Measurements from ENCODE around the gene OSBP2.

Gene OSBP2

GRCh38 chr22:30816413-30816812 lies 121.7 kb downstream of the OSBP2 start:
- TF ChIP-seq, protein P1, sequence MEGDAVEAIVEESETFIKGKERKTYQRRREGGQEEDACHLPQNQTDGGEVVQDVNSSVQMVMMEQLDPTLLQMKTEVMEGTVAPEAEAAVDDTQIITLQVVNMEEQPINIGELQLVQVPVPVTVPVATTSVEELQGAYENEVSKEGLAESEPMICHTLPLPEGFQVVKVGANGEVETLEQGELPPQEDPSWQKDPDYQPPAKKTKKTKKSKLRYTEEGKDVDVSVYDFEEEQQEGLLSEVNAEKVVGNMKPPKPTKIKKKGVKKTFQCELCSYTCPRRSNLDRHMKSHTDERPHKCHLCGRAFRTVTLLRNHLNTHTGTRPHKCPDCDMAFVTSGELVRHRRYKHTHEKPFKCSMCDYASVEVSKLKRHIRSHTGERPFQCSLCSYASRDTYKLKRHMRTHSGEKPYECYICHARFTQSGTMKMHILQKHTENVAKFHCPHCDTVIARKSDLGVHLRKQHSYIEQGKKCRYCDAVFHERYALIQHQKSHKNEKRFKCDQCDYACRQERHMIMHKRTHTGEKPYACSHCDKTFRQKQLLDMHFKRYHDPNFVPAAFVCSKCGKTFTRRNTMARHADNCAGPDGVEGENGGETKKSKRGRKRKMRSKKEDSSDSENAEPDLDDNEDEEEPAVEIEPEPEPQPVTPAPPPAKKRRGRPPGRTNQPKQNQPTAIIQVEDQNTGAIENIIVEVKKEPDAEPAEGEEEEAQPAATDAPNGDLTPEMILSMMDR (IDR thresholded peaks at IDR 0.05; ENCODE audit: low read depth, low read length) = peak; percentile 23; the same call in 1 of the 2 replicates
- no peak for TF ChIP-seq EZH2phosphoT487 (IDR thresholded peaks at IDR 0.05; ENCODE audit: low read depth)
- no peak overlapping the region for H3K4me2 ChIP-seq (ENCODE audit: low read length)
- H3K9me3 ChIP-seq (ENCODE audit: insufficient read depth, low read length) = no peaks in the 10 kb centered on the region
- peaks cover 6% of the 10 kb centered on the region; the same call in 1 of the 2 replicates for H3K4me1 ChIP-seq (ENCODE audit: low read length)
- no peak overlapping the region for H3K4me3 ChIP-seq (ENCODE audit: low read length)
- H3K9ac ChIP-seq (ENCODE audit: low read length) = no peak overlapping the region
- no peak overlapping the region for H2AFZ ChIP-seq (ENCODE audit: low read depth, low read length)
- H4K20me1 ChIP-seq (ENCODE audit: insufficient read depth, low read length) = no peaks in the 10 kb centered on the region
- no peaks in the 10 kb centered on the region for H3K27me3 ChIP-seq (ENCODE audit: low read depth, low read length)
- no peaks in the 10 kb centered on the region for H3K79me2 ChIP-seq (ENCODE audit: low read length)
- no peaks in the 10 kb centered on the region for H3K36me3 ChIP-seq (replicated peaks; ENCODE audit: low read depth, low read length)
- H3K27ac ChIP-seq (ENCODE audit: low read length) = no peak overlapping the region

- H3K4me2 ChIP-seq (ENCODE audit: low read length) = no peak overlapping the region
- H3K79me2 ChIP-seq (ENCODE audit: low read length) = no peaks in the 10 kb centered on the region
- H4K20me1 ChIP-seq (ENCODE audit: insufficient read depth, low read length) = no peaks in the 10 kb centered on the region
- H2AFZ ChIP-seq (ENCODE audit: low read depth, low read length) = no peak overlapping the region
- no peaks in the 10 kb centered on the region for H3K36me3 ChIP-seq (replicated peaks; ENCODE audit: low read depth, low read length)
- H3K27ac ChIP-seq (ENCODE audit: low read length) = no peak overlapping the region
- no peak overlapping the region for H3K9ac ChIP-seq (ENCODE audit: low read length)
- peaks cover 18% of the 10 kb centered on the region for H3K4me1 ChIP-seq (ENCODE audit: low read length)
- H3K4me3 ChIP-seq (ENCODE audit: low read length) = no peak overlapping the region
- no peaks in the 10 kb centered on the region for H3K9me3 ChIP-seq (ENCODE audit: insufficient read depth, low read length)
- TF ChIP-seq, protein P1 (IDR thresholded peaks at IDR 0.05; ENCODE audit: low read depth, low read length) = no peak
- no peak for TF ChIP-seq EZH2phosphoT487 (IDR thresholded peaks at IDR 0.05; ENCODE audit: low read depth)
- no peaks in the 10 kb centered on the region for H3K27me3 ChIP-seq (ENCODE audit: low read depth, low read length)
Observed at GRCh38 chr22:30821381-30821780, 126.7 kb downstream of the OSBP2 start.

DNA sequence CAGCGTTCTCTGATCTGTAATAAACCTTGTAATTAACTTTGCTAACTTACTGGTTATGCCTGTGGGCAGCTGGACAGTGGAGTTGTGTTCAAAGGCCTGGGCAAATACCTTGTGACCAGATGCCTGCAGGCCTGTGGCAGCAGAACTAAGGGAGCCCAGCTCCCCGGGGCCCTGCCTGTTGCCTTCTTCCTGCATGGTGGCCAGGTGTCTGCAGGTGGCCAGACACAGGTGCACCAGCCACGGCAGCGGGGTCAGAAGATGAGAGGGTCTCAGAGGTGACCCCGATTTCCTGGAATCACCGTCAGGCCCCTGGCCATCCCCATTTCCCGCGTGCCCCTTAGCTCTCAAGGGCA lies 127.2 kb downstream of the OSBP2 start:
- peaks cover 22% of the 10 kb centered on the region for H3K4me1 ChIP-seq (ENCODE audit: low read length)
- H4K20me1 ChIP-seq (ENCODE audit: insufficient read depth, low read length) = no peaks in the 10 kb centered on the region
- no peak for TF ChIP-seq EZH2phosphoT487 (IDR thresholded peaks at IDR 0.05; ENCODE audit: low read depth)
- TF ChIP-seq, protein P1 (IDR thresholded peaks at IDR 0.05; ENCODE audit: low read depth, low read length) = no peak
- no peak overlapping the region for H3K9ac ChIP-seq (ENCODE audit: low read length)
- H3K4me3 ChIP-seq (ENCODE audit: low read length) = no peak overlapping the region
- H3K27me3 ChIP-seq (ENCODE audit: low read depth, low read length) = no peaks in the 10 kb centered on the region
- H3K79me2 ChIP-seq (ENCODE audit: low read length) = no peaks in the 10 kb centered on the region
- H3K9me3 ChIP-seq (ENCODE audit: insufficient read depth, low read length) = no peaks in the 10 kb centered on the region
- H2AFZ ChIP-seq (ENCODE audit: low read depth, low read length) = no peak overlapping the region
- H3K4me2 ChIP-seq (ENCODE audit: low read length) = no peak overlapping the region
- no peak overlapping the region for H3K27ac ChIP-seq (ENCODE audit: low read length)
- no peaks in the 10 kb centered on the region for H3K36me3 ChIP-seq (replicated peaks; ENCODE audit: low read depth, low read length)

DNA sequence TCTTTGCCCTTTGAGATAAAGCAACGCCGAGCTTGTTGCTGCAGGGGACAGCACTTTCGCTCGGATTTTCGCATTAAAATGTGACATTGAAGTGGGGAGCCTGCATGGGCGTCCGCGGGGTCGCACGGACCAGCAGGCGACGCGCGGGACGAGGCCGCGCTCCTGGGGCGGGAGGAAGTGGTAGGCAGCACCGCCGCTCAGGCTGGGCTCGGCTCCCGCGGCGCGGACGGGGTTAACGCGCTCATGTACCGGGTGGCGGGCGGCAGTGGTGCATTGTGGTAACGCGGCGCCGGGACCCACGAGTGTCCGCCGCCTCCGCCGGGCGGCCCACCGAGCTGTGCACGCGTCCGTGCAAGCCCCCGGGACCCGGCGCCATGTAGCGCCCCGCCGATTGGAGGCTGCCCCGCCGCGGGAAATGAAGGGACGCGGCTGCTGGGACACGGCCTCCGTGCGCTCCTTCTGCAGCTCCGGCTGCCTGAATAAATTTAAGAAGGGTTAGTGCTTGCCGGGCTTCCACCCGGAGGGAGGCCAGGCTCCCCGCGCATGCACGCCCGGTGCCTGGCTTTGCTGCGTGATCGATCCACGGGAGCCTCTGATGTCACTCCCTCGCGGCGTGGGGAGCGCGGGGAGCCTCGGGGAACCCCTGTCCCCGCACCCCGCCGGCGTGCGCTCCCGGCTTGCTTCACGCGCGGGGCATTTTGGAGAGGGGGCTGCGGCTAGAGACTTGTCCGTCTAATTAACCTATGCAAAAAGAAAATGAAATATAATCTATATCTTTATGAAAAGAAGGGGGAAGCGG lies 127.7 kb downstream of the OSBP2 start:
- no peak overlapping the region for H3K9ac ChIP-seq (ENCODE audit: low read length)
- peaks cover 28% of the 10 kb centered on the region for H3K4me1 ChIP-seq (ENCODE audit: low read length)
- no peaks in the 10 kb centered on the region for H3K79me2 ChIP-seq (ENCODE audit: low read length)
- H4K20me1 ChIP-seq (ENCODE audit: insufficient read depth, low read length) = no peaks in the 10 kb centered on the region
- no peak overlapping the region for H3K27ac ChIP-seq (ENCODE audit: low read length)
- H3K9me3 ChIP-seq (ENCODE audit: insufficient read depth, low read length) = no peaks in the 10 kb centered on the region
- no peak overlapping the region for H3K4me3 ChIP-seq (ENCODE audit: low read length)
- H2AFZ ChIP-seq (ENCODE audit: low read depth, low read length) = no peak overlapping the region
- no peak overlapping the region for H3K4me2 ChIP-seq (ENCODE audit: low read length)
- no peaks in the 10 kb centered on the region for H3K27me3 ChIP-seq (ENCODE audit: low read depth, low read length)
- H3K36me3 ChIP-seq (replicated peaks; ENCODE audit: low read depth, low read length) = no peaks in the 10 kb centered on the region
- TF ChIP-seq, protein P1 (IDR thresholded peaks at IDR 0.05; ENCODE audit: low read depth, low read length) = no peak
- no peak for TF ChIP-seq EZH2phosphoT487 (IDR thresholded peaks at IDR 0.05; ENCODE audit: low read depth)

All from OCI-LY3 (cell line).